Measurements from ENCODE around the gene MAF.

Gene MAF

GRCh38 chr16:79587296-79587695, 13.2 kb downstream of the MAF start:
- DNase-seq, result no peak

DNA sequence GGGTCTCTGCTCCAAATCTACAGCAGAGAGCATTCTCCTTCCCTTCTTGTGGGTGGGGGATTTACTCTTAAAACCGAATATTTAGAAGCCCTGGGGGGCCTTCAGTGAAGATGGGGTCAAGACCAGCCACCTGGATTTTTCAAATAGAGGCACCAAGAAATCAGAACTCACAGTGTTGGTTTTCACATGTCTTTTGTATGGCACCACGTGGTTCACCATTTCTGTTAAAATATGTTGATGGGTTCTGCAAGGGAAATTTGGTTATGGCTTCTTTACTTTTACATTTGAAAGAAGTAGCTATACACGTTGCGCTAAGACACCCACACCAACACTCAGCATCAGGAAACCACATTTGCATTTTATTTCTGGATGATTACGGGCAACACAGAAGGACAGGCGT, 17.7 kb downstream of the MAF start:
- no peak for DNase-seq

GRCh38 chr16:79580453-79581191, 19.9 kb downstream of the MAF start:
- DNase-seq, result no peak

GRCh38 chr16:79576602-79577001, 23.9 kb downstream of the MAF start:
- DNase-seq, result no peak

DNA sequence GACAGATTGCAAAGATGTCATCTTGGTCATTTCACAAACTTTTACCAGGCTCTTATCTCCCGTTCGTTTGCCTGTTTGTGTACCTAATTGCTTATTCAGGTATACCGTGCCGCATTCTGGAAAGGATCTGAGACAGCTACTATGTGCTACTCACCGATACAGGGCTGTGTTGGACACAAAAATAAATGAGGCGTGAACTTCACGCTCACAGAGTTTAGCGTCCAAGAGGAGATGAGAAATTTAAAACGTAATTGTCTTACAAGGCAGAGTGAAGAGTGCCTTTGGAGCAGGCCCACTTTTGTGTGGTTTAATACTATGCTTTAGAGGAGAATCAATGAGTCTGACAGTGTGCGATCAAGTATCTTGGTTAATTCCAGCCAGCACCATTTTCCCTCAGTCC, 26.7 kb downstream of the MAF start:
- no peak for DNase-seq

DNA sequence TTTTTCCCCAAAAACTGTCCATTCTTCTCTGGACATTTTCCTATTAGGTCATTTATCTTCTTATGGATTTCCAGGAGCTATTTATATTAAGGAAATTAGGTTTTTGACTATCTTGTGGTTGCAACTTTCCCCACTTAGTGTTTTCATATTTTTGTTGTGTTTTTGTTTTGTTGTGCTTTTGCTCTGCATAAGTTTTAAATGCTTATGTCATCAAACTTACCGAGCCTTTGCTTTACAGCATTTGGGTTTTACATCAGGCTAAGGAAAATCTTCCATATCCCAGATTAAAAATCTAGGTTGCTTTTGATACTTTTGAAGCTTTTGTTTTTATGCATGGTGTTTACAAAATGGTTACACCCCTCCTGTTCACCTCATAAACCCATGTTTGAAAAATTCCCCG, 27.5 kb downstream of the MAF start:
- no peak for DNase-seq

DNA sequence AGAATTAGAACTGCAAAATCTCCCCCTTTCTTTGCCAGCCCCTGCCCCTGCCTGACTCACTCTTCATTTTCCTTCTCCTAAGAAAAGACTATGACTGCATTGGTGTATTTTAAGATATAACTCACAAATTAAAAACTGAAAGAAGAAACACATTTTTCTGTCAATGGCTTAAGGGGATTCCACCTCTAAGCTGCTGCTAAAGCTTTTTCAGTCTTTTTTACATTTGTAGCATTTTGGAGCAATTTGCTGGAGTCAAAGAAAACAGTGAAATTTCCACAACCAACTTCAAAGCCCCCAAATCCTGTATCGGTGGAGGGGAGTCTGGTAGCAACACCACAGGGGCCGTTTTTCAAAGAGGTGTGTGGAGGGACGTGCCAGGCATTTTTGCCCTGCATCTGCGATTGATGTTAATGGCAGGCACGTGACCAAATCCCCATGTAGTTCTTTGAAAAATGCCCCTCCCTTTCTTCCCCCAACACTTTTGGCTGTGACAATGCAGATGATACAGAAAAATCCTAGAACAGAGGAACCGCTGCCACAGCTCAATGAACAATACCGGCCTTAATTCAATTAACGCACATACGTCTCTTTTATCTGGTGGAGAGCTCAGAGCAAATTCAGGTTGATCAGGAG, 28.5 kb downstream of the MAF start:
- no peak for DNase-seq

DNA sequence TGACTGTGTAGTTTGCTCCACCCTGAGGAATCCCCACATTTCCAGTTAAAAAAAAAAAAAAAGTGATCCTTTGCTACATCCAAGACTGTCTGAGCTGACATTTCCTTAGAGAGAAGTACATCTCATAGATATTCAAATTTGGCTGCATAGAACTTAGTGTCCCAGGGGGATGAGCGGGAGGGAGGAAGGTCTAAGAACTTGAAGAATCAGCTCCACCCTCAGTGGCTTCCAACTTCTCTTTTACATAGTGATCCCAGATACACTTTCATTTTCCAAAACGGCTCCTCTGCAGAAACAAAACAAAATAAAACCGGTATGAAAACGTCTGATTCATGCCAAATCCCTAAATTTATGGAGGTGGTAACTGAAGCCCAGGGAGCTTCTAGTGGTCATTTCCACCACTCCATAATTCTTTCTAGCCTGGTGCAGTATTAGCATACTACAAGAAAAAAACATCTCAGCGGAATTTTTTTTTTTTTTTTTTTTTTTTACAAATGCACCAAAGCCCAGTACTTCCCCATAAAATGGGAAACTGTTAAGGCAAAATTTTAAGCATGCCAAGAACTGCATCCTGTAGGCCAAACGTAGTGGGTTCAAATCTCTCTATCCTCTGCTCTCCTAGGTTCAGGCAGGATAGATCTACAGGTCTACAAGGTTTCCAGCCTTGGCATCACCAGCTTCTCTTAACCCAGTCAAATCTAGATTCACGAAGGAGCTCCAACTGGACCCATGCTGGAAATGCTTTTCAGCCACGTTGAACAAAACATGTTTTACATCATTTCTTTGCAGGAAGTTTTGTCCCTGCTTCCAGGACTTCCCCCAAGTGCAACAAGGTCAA, 29.3 kb downstream of the MAF start:
- DNase-seq, result no peak

GRCh38 chr16:79564671-79565107, 35.8 kb downstream of the MAF start:
- DNase-seq, result no peak

- no peak for DNase-seq
These were observed 36.6 kb downstream of the MAF start for GRCh38 chr16:79563921-79564320.

- no peak for DNase-seq
These were observed 38.2 kb downstream of the MAF start for GRCh38 chr16:79562166-79562823.

DNA sequence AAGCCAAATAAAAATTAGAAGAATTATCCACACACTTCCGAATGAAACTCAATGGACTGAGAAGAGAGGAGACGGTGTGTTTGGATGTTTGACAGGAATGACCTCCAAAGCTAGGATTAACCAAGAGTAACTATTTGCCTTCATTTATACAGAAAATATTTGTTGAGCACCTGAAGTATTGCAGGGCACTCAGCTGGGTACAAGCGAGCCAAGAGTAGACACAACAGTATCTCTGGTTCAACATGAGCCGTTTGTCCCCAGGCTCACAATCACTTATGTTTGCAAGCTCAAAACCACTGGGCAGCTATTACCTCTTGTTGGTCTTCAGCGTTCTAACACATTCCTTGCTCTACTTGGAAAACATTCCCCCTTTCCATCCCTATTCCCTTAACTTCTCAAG, 38.8 kb downstream of the MAF start:
- no peak for DNase-seq

DNA sequence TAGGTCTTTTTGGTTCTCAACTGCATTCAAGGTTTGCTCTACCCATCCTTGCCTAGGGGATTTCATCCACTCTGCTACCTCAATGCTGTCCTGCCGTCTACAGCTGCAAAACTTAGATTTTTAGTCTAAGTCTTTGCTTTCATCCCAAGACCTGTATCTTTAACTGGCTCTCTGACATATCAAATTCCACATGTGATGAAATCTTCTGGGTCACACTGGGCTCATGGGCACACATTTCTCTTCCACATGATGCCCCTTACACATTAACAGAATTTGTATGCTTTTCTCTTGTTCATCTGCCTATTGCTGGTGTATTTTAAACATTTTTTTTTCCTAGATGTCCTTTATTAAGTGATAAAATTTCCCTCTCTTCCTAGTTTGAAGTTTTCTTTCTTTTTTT, 39.6 kb downstream of the MAF start:
- DNase-seq, result no peak

GRCh38 chr16:79560318-79560717, 40.2 kb downstream of the MAF start:
- DNase-seq, result no peak

- no peak for DNase-seq
These were observed 41.0 kb downstream of the MAF start for GRCh38 chr16:79559532-79559931.

GRCh38 chr16:79557421-79557820, 43.1 kb downstream of the MAF start:
- no peak for DNase-seq

DNA sequence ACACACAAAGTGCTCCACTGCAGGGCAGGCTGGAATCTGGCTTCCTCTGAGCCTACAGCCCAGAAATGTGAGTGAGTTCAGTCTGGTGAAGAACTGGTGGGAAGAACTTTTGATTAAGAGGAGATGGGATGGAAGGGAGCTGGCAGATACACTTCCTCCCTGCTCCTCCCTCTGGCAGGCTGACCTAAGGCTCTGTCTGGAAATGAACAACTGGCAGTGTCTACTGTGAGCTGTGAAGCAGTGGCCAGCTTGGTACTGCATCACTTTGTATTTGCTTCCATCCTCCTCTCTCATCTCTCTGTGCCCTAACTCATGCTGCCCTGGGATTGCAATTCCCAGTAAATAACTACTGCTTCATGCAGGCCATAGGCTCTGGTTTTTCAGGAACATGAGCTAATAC, 45.6 kb downstream of the MAF start:
- no peak for DNase-seq

DNA sequence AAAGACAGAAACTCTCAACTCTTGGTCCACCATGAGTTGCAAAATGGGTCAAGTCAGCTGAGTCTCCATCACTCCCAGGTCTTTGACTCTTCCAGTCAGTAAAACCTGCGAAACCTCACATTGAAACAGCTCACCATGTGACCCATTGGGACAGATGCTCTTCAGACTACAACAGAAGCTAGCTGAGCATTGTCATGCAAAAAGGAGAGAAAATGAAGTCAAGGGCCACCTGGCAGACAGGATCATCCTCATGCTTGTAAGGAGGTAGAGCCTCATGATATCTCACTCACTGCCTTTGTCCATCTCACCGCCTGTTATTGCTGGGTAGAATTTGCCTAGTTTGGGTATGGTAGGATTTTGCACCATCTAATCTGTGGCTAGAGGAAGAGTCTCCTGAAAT, 50.2 kb downstream of the MAF start:
- no peak for DNase-seq

GRCh38 chr16:79547085-79547484, 53.5 kb downstream of the MAF start:
- DNase-seq, result no peak

Measured in T-helper 1 cell (primary cell).